GM11168 (cell line): ENCODE data around the gene SHROOM2.

ENCODE experiments used
- in situ Hi-C: fragments of 300-500 bp; cut with MboI; formaldehyde crosslinking; loops from one replicate; pipeline ENCODE4 v1.12.0; 2022; ENCODE audit warnings: low sequenced_read_pairs; ENCODE audit not compliant: unreplicated experiment

Gene SHROOM2

GRCh38 chrX:9862525-9862924 lies 76.3 kb downstream of the SHROOM2 start:
- in situ Hi-C loops = no loop called here

- in situ Hi-C loops = no loop called here
Measured at GRCh38 chrX:9862953-9863352, 76.7 kb downstream of the SHROOM2 start.

- in situ Hi-C loops = no loop called here
Measured at GRCh38 chrX:9864011-9864410, 77.8 kb downstream of the SHROOM2 start.

- in situ Hi-C loops = no loop called here
Measured at GRCh38 chrX:9865804-9866472, 79.7 kb downstream of the SHROOM2 start.

- in situ Hi-C loops = no loop called here
Measured at GRCh38 chrX:9866633-9867032, 80.4 kb downstream of the SHROOM2 start.

- in situ Hi-C loops = no loop called here
Measured at GRCh38 chrX:9867226-9867625, 81.0 kb downstream of the SHROOM2 start.

GRCh38 chrX:9867753-9868152 lies 81.5 kb downstream of the SHROOM2 start:
- in situ Hi-C loops = no loop called here

- in situ Hi-C loops = no loop called here
Measured at GRCh38 chrX:9871701-9872268, 85.6 kb downstream of the SHROOM2 start.

GRCh38 chrX:9873360-9873759 lies 87.1 kb downstream of the SHROOM2 start:
- in situ Hi-C loops = no loop called here

- in situ Hi-C loops = no loop called here
Measured at GRCh38 chrX:9873952-9874351, 87.7 kb downstream of the SHROOM2 start.

- in situ Hi-C loops = no loop called here
Measured at GRCh38 chrX:9874483-9874882, 88.3 kb downstream of the SHROOM2 start.

GRCh38 chrX:9875801-9876200 lies 89.6 kb downstream of the SHROOM2 start:
- in situ Hi-C loops = loop anchor here (25.0 kb wide), 2 partner anchors 112 to 262 kb away; no protein-coding TSS in a partner anchor

- in situ Hi-C loops = loop anchor here (25.0 kb wide), 2 partner anchors 111 to 261 kb away; no protein-coding TSS in a partner anchor
Measured at GRCh38 chrX:9876201-9876600, 90.0 kb downstream of the SHROOM2 start.

GRCh38 chrX:9878146-9878820 lies 92.1 kb downstream of the SHROOM2 start:
- in situ Hi-C loops = loop anchor here (25.0 kb wide), 2 partner anchors 109 to 259 kb away; no protein-coding TSS in a partner anchor

- in situ Hi-C loops = loop anchor here (25.0 kb wide), 2 partner anchors 107 to 257 kb away; no protein-coding TSS in a partner anchor
Measured at GRCh38 chrX:9880237-9880636, 94.0 kb downstream of the SHROOM2 start.

GRCh38 chrX:9880870-9881269 lies 94.6 kb downstream of the SHROOM2 start:
- in situ Hi-C loops = loop anchor here (25.0 kb wide), 2 partner anchors 106 to 256 kb away; no protein-coding TSS in a partner anchor

- in situ Hi-C loops = loop anchor here (25.0 kb wide), 2 partner anchors 104 to 254 kb away; no protein-coding TSS in a partner anchor
Measured at GRCh38 chrX:9882669-9883446, 96.6 kb downstream of the SHROOM2 start.

- in situ Hi-C loops = loop anchor here (25.0 kb wide), 2 partner anchors 103 to 253 kb away; no protein-coding TSS in a partner anchor
Measured at GRCh38 chrX:9884031-9884779, 98.0 kb downstream of the SHROOM2 start.

GRCh38 chrX:9885150-9885549 lies 98.9 kb downstream of the SHROOM2 start:
- in situ Hi-C loops = loop anchor here (25.0 kb wide), 2 partner anchors 102 to 252 kb away; no protein-coding TSS in a partner anchor
